Esophagus squamous epithelium (tissue), 4 donors: ENCODE measurements around the gene PIGA.

Experiments used
- POLR2A ChIP-seq, 4 donors: fragments of 450-650 bp; IDR thresholded peaks; one replicate each; pipeline ENCODE4 v1.6.1; 2017; ENCODE audit warnings: antibody characterized with exemption in 4 of 4, mild to moderate bottlenecking in 4 of 4, moderate library complexity in 3 of 4
- TF ChIP-seq, protein P1 (sequence below), 6 experiments: fragments of 450-650 bp in 4 of 6; fragments of 200-600 bp in 2 of 6; sonication (generic) in 2 of 6; IDR thresholded peaks; one replicate each; pipeline ENCODE4 v1.5.1; 2016 to 2019; ENCODE audit warnings: antibody characterized with exemption in 6 of 6, mild to moderate bottlenecking in 4 of 6, moderate library complexity in 4 of 6

DNA sequence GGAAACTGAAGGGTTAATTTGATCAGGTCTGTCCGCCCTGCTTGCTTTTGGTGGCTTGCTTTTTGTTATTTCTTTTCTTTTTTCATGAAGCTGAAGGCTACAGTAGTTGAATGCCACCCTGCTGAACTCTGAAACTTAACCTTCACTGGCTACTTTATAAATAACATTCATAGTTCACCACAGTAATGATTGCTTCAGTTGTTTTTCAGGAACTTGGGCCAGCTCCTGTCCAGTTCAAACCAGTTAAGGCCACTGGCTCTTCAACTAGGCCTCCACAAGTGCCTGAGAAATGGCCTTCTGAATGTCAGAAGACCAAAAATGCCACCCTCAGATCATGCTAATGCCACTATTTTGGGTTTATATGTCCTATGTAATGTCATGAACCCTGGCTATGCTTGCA is 57.7 kb downstream of the PIGA start:
- TF ChIP-seq, protein P1, sequence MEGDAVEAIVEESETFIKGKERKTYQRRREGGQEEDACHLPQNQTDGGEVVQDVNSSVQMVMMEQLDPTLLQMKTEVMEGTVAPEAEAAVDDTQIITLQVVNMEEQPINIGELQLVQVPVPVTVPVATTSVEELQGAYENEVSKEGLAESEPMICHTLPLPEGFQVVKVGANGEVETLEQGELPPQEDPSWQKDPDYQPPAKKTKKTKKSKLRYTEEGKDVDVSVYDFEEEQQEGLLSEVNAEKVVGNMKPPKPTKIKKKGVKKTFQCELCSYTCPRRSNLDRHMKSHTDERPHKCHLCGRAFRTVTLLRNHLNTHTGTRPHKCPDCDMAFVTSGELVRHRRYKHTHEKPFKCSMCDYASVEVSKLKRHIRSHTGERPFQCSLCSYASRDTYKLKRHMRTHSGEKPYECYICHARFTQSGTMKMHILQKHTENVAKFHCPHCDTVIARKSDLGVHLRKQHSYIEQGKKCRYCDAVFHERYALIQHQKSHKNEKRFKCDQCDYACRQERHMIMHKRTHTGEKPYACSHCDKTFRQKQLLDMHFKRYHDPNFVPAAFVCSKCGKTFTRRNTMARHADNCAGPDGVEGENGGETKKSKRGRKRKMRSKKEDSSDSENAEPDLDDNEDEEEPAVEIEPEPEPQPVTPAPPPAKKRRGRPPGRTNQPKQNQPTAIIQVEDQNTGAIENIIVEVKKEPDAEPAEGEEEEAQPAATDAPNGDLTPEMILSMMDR (IDR thresholded peaks at IDR 0.05) = no peak
- no peak for TF ChIP-seq POLR2A (IDR thresholded peaks at IDR 0.05)
